ENCODE measurements around the gene SLC25A45. TPM values are rescaled to one million over a fixed set of nuclear protein-coding genes. Genes with fewer than 3 reads are reported as not detected.
A peak's percentile ranks its signal among the peaks of the same experiment; 100 is the strongest.

SLC25A45 gene
- total and polyA plus RNA-seq, 2 donors from 2014 or later = 4.1 to 14.7 TPM

DNA sequence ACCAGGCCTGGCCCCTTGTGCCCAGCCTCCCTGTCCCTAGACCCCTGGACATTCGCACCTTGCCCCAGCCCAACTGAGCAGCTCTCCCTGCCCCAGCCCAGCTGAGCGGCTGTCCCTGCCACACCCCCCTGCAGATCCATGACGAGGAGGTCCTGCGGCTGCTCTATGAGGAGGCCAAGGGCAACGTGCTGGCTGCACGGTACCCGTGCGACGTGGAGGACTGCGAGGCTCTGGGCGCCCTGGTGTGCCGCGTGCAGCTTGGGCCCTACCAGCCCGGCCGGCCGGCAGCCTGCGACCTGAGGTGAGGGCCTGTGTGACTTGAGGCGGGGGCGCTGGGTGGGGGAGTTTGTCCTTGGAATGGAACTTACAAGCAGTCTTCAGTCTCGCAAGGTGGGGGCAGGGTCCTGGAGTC is 11.7 kb upstream of the SLC25A45 start:
- intact Hi-C loops (cut with DNase I) = no loop called here
- peak in 1 of 5 donors; percentile 75 for DNase-seq
- H3K27ac ChIP-seq (ENCODE audit: low read depth in 2 of 2, low read length in 2 of 2) = no peak overlapping the region
- peaks cover 0 to 9% (median 7%) of the 10 kb centered on the region in 3 donors for H3K36me3 ChIP-seq (ENCODE audit: control insufficient read depth in 2 of 3, insufficient read depth in 3 of 3, low read length in 3 of 3)
- H3K9me3 ChIP-seq (ENCODE audit: control insufficient read depth in 2 of 3, insufficient read depth in 1 of 3, low read length in 3 of 3) = no peaks in the 10 kb centered on the region
- peaks cover 0 to 19% (median 3%) of the 10 kb centered on the region in 3 donors for H3K4me1 ChIP-seq (ENCODE audit: control insufficient read depth in 2 of 3, insufficient read depth in 2 of 3, low read depth in 1 of 3, low read length in 3 of 3)
- no peaks in the 10 kb centered on the region for H3K27me3 ChIP-seq (ENCODE audit: control insufficient read depth, insufficient read depth, low read length)
- no peak overlapping the region for H3K4me3 ChIP-seq (ENCODE audit: low read length in 3 of 3)
- no peak overlapping the region for H3K9ac ChIP-seq (ENCODE audit: low read length in 3 of 3)
- no peak for FAIRE-seq
- TF ChIP-seq, protein P1, sequence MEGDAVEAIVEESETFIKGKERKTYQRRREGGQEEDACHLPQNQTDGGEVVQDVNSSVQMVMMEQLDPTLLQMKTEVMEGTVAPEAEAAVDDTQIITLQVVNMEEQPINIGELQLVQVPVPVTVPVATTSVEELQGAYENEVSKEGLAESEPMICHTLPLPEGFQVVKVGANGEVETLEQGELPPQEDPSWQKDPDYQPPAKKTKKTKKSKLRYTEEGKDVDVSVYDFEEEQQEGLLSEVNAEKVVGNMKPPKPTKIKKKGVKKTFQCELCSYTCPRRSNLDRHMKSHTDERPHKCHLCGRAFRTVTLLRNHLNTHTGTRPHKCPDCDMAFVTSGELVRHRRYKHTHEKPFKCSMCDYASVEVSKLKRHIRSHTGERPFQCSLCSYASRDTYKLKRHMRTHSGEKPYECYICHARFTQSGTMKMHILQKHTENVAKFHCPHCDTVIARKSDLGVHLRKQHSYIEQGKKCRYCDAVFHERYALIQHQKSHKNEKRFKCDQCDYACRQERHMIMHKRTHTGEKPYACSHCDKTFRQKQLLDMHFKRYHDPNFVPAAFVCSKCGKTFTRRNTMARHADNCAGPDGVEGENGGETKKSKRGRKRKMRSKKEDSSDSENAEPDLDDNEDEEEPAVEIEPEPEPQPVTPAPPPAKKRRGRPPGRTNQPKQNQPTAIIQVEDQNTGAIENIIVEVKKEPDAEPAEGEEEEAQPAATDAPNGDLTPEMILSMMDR (IDR thresholded peaks at IDR 0.05; ENCODE audit: borderline replicate concordance, extremely low read depth, insufficient read depth) = no peak

DNA sequence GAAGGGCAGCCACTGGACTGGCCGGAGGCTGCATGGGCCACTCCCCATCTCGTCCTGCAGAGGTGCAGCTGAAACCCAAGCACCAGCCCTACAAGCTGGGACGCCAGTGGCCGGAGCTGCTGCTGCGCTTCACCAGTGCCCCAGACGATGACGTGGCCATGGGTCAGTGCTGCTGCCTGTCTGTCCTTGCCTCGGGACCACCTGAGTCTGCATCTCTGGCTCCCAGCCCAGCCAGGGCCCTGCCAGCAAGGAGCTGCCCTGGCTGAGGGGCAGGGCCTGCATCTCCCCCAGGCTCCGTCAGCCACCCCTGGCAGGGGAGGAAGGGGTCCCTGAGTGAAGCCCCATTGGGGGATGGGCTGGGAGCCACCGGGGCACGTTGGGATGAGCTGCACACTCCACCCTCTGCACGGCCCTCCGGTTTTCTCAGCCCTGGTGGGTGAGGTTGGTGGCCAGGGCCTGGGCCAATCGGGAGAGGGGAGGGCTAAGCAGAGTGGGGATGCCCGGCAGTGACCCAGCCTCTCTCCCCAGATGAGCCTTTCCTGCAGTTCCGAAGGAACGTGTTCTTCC is 11.2 kb upstream of the SLC25A45 start:
- no peak overlapping the region for H3K4me3 ChIP-seq (ENCODE audit: low read length in 3 of 3)
- intact Hi-C loops (cut with DNase I) = no loop called here
- no peaks in the 10 kb centered on the region for H3K9me3 ChIP-seq (ENCODE audit: control insufficient read depth in 2 of 3, insufficient read depth in 1 of 3, low read length in 3 of 3)
- H3K36me3 ChIP-seq (ENCODE audit: control insufficient read depth in 2 of 3, insufficient read depth in 3 of 3, low read length in 3 of 3) = peaks cover 0 to 9% (median 7%) of the 10 kb centered on the region in 3 donors
- H3K27me3 ChIP-seq (ENCODE audit: control insufficient read depth, insufficient read depth, low read length) = no peaks in the 10 kb centered on the region
- FAIRE-seq = no peak
- H3K9ac ChIP-seq (ENCODE audit: low read length in 3 of 3) = no peak overlapping the region
- TF ChIP-seq, protein P1 (IDR thresholded peaks at IDR 0.05; ENCODE audit: borderline replicate concordance, extremely low read depth, insufficient read depth) = no peak
- H3K4me1 ChIP-seq (ENCODE audit: control insufficient read depth in 2 of 3, insufficient read depth in 2 of 3, low read depth in 1 of 3, low read length in 3 of 3) = peaks cover 0 to 22% (median 6%) of the 10 kb centered on the region in 3 donors
- H3K27ac ChIP-seq (ENCODE audit: low read depth in 2 of 2, low read length in 2 of 2) = no peak overlapping the region
- no peak for DNase-seq

DNA sequence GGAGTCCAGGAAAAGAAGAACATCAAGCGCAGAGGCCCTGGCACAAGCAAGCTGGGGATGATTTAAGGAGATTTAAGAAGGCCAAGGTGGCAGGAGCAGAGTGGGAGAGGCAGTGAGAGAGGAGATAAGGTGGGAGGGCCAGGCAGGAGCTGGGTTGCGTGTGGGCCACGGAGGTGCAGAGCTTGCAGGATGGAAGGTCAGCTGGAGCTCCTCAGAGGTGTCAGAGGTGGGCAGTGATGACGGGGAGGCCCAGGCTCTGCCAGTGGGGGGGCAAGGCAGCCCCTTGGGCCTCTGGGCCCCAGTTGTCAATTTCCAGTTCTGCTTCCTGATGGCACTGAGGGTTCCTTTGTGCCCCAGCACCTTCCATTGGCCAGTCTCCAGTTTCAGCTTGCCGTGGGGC is 10.5 kb upstream of the SLC25A45 start:
- DNase-seq (peak in 1 of 5 donors; percentile 45), FAIRE-seq (no peak)
- TF ChIP-seq, protein P1 (IDR thresholded peaks at IDR 0.05; ENCODE audit: borderline replicate concordance, extremely low read depth, insufficient read depth) = no peak
- H3K9ac ChIP-seq (ENCODE audit: low read length in 3 of 3) = no peak overlapping the region
- peaks cover 0 to 23% (median 12%) of the 10 kb centered on the region in 3 donors for H3K4me1 ChIP-seq (ENCODE audit: control insufficient read depth in 2 of 3, insufficient read depth in 2 of 3, low read depth in 1 of 3, low read length in 3 of 3)
- H3K27me3 ChIP-seq (ENCODE audit: control insufficient read depth, insufficient read depth, low read length) = no peaks in the 10 kb centered on the region
- H3K27ac ChIP-seq (ENCODE audit: low read depth in 2 of 2, low read length in 2 of 2) = no peak overlapping the region
- no peak overlapping the region for H3K4me3 ChIP-seq (ENCODE audit: low read length in 3 of 3)
- intact Hi-C loops (cut with DNase I) = no loop called here
- no peaks in the 10 kb centered on the region for H3K9me3 ChIP-seq (ENCODE audit: control insufficient read depth in 2 of 3, insufficient read depth in 1 of 3, low read length in 3 of 3)
- H3K36me3 ChIP-seq (ENCODE audit: control insufficient read depth in 2 of 3, insufficient read depth in 3 of 3, low read length in 3 of 3) = peaks cover 0 to 9% (median 7%) of the 10 kb centered on the region in 3 donors

Measured in kidney (tissue), 14 donors.